A549 treated with ZK216348 at 1 μM for 4 hours (cell line): Measurements from ENCODE around the gene SLC35C1. TPM values are rescaled to one million over a fixed set of nuclear protein-coding genes. Genes with fewer than 3 reads are reported as not detected.

Experiments used
- total RNA-seq: library from RNA; stranded (reverse); fragments of 200-300 nt; extraction: Qiagen RNA extraction; gene quantifications from 5 replicates; pipeline ENCODE4 v1.2.3, GENCODE V29; 2022; ENCODE audit warnings: low read depth

The SLC35C1 gene
- 22.1 to 35.6 TPM (median 30.7 TPM) in 5 replicates for total RNA-seq

DNA sequence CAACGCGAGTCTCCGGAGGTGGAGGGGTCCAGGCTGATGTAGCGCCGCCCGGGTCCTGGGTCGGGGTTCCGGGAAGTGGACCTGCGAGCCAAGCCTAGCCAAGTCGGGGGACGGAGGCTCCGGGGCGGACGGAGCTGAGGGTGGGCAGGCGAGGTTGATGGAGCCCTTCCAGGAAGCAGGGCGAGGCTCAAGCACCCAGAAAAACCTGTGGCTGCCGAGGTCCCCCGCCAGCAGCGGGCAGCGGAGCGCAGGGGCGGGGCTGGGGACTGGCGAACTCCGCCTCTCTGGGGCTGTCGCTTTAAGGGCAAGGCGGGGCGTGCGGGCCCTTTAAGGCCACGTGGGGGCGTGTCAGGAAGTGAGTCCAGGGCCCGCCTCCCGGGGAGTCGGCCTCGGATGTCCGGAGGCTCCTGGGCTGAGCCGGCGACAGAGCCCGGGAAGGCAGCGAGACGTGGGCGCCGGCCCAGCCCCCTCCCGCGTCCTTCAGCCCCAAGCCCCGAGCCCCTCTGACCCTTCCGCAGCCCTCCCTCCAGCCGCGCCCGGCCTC, at the start of gene SLC35C1:
SLC35C1 (plus strand) TSS at position 389 of the 544 bp plus-strand sequence. CDS start 653 bp downstream, outside the sequence.

DNA sequence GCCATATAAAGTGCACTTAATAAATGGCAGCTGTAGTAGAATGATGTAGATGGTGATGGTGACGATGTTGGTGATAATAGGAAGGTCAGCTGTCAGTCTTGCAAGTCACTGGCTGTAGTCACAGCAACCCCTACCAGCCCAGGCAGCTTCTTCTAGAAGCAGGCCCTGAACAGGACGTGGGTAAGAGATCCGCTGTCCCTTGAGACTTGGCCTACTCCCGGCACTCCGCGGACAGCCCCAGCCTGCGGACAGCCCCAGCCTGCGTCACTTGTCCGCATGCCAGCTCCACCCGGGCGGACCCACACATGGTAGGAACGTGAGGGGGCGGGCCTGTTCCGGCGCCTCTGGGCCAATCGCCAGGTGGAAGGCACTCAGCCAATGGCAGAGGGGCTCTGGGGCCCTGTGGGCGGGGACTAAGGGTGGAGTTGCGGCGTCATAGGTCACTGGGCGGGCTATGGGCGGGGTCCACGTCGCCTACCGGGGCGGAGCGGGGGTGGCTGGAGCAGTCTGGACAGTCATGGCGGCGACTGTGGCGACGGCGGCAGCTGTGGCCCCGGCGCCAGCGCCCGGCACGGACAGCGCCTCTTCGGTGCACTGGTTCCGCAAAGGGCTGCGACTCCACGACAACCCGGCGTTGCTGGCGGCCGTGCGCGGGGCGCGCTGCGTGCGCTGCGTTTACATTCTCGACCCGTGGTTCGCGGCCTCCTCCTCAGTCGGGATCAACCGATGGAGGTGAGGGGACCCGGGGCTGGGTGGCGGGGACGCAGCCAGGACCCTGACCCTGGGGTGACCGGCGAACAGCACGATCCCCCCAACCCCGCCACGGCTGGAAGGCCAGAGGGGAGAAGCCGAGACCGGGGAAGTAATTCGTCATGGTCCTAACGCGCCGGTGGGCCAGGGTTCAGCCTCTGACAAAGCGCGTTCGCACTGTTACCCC, 42.3 kb downstream of the SLC35C1 start, which contains the start of gene CRY2:
CRY2 (plus strand) TSS at position 502 of the 937 bp plus-strand sequence; CDS start at position 518, 16 bp downstream.

Other genes starting within 250 kb of the SLC35C1 start
- 1.3 to 1.9 TPM (median 1.6 TPM) in 5 replicates for gene CHST1, start 139.5 kb upstream of the SLC35C1 start, total RNA-seq
- gene CRY2, start 42.3 kb downstream of the SLC35C1 start, total RNA-seq: 3.1 to 3.8 TPM (median 3.6 TPM) in 5 replicates
- gene MAPK8IP1, start 80.5 kb downstream of the SLC35C1 start, total RNA-seq: 3.9 to 6.9 TPM (median 6.7 TPM) in 5 replicates
- gene FREY1, start 102.1 kb downstream of the SLC35C1 start, total RNA-seq: 0.20 to 0.71 TPM (median 0.44 TPM) in 4 of 5 replicates, not detected in the other
- 10.8 to 21.0 TPM (median 19.1 TPM) in 5 replicates for gene PEX16, start 112.7 kb downstream of the SLC35C1 start, total RNA-seq
- 0.95 to 3.7 TPM (median 3.1 TPM) in 5 replicates for gene LARGE2, start 117.5 kb downstream of the SLC35C1 start, total RNA-seq